HG02973 (cell line): ENCODE results near the gene ATP11A.
"Not testable (repeated sequence)": the region's sequence is repeated elsewhere in the genome, so short reads cannot be mapped to it uniquely, and the experiment has no call there.

Source experiments
- ATAC-seq: cut with Tn5 transposase; IDR thresholded peaks from one replicate; pipeline ENCODE4 v1.9.1; 2021; ENCODE audit warnings: moderate library complexity; ENCODE audit not compliant: unreplicated experiment

The ATP11A gene

DNA sequence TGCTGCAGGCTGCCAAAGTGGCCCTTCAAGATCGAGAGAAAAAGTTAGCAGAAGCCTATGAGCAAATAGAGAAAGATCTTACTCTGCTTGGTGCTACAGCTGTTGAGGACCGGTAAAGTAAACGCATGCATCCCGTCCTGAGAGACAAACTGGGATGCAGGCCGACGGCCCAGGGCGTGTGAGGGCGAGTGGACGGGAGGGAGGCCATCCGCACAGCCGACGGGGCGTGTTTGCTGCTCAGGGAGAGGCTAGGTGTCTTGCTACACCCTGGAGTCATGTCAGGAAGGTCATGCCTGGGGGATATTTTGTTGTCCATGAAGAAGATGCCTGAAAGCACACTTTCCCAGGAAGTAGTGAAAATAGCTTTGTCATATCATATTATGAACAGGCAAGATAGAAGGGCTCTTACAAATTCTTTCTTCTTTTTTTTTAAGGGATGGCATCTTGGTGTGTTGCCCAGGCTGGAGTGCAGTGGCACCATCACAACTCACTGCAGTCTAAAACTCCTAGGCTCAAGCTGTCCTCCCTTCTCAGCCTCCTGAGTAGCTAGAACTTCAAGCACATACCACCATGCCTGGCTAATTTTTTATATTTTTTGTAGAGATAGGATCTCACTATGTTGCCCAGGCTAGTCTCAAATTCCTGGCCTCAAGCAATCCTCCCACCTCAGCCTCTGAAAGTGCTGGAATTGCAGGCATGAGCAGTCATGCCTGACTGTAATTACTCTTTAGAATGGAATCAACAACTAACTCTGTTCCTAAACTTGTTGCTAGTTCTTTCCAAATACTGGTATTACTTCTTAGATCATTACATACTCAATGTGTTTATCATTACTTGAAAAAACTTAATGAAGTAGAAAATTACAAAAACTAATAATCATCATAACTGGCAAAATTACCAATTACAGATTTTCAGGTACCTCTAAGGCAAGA is 161.5 kb downstream of the ATP11A start:
- no peak for ATAC-seq

DNA sequence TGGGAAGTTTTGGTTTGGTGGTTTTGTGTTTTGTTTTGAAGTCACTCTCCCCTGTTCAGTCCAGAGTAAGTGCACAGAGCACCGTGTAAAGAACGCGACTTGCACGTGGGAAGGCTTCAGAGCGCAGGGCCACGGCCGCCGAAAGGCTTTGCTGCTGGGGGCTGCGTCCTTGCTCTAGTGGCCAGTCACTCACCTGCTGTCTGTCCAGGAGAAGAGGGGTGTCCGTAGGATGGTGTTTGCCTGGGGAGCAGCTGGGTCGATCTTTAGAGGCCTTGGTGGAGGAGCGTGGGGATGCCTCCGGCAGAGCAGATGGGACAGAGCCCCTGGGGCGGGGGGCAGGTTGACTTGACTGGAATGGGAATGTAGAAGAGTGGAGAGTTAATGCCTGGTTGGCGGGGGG is 162.6 kb downstream of the ATP11A start:
- no peak for ATAC-seq

DNA sequence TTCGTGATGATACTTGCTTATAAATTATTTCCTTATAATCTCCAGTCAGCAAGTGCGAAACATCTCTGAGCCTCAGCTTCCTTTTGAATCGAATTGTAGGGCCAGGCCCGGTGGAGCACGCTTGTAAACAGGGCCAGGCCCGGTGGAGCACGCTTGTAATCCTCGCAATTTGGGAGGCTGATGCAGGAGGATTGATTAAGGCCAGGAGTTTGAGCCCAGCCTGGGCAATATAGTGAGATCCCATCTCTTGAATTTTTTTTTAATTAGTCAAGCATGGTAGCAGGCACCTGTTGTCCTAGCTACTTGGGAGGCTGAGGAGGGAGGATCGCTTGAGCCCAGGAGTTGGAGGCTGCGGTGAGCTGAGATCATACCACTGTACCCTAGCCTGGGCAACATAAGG is 163.0 kb downstream of the ATP11A start:
- no peak for ATAC-seq

DNA sequence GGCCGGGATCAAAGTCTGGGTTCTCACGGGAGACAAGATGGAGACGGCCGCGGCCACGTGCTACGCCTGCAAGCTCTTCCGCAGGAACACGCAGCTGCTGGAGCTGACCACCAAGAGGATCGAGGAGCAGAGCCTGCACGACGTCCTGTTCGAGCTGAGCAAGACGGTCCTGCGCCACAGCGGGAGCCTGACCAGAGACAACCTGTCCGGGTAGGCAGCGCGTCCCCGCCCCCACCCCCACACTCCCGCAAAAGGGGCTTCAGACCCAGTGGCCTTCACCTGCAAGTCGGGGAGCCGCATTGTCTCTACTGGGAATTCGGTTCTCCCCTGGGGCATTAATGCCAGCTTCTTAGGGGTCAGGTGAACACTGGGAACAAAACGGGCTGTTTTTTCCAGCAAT is 164.5 kb downstream of the ATP11A start:
- no peak for ATAC-seq

DNA sequence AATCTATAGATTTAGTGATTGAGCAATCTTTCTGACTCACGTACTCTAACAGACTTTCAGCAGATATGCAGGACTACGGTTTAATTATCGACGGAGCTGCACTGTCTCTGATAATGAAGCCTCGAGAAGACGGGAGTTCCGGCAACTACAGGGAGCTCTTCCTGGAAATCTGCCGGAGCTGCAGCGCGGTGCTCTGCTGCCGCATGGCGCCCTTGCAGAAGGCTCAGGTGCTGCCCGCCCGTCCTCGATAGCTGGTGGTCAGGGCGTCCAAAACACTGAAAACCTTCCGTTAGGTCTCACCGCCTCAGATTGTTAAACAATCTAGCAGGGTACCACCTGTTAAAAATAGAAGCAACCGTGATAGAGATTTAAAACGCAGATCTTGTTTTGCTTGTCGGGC is 166.0 kb downstream of the ATP11A start:
- ATAC-seq, result no peak

DNA sequence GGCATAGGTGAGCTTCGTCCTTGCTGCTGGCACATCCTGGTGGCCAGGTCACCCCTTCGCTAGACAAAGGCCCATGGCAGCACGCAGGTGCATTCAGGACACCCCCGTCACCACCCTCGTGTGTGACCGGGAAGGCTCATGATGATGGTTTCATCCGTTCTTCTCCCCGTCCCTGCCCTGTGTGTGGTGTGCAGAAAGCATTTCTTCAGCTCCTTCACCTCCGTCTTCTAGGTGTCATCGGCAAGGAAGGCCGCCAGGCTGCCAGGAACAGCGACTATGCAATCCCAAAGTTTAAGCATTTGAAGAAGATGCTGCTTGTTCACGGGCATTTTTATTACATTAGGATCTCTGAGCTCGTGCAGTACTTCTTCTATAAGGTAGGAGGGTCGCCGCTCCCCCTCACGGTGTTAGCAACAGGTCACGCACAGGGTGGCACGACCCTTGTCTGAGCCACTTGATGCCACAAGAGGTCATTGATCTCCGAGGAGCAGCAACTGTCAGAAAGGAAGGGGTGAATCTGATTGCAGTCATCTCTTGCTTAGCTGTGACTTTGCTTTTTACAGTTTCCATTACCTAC is 168.2 kb downstream of the ATP11A start:
- no peak for ATAC-seq

DNA sequence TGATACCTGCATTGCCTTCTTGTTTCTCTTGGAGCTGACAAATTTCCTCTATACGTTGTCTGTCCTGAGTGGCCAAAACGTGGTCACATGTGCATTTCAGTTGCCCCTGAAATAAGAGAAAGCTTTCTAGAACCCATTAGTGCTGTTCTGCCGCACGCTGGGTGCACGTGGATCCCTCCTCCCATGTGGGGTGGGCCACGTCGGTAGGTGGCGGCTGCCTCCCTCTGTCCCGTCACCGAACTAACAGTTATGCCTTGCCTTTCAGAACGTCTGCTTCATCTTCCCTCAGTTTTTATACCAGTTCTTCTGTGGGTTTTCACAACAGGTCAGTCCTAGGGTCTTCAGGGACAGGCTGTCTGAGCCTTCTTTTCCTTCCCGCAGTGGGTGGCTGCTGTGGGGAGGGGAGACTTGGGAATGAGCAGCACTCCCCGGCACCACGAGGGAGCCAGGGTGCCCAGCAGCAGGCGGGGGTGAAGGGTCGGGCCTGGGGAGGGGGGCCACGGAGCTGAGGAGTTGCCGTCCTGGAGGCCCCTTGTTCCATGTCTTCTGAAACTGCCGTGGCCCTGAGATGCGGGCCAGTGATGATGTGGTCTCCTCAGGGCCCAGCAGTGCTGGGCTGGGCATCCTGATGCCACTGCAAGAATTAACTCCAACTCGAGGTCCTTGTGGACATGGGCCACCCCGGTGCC is 169.4 kb downstream of the ATP11A start:
- ATAC-seq, result no peak

DNA sequence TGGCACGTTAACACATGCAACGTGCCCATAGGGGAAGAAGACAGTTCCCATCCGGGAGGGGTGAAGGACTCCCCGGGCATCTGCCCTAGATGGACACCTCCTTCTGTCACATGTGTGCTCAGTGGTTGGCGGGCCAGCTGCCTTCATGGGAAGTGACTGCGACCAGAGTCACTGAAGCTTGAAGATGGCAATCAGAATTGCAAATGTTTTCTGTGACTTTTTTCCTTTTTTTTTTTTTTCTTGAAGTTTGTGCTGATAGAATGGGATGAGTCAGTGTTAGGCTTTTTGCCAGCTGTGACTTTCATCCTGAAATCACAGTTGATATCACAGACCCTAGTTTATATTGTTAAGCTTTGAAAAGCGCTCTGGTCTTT is 170.0 kb downstream of the ATP11A start:
- no peak for ATAC-seq

DNA sequence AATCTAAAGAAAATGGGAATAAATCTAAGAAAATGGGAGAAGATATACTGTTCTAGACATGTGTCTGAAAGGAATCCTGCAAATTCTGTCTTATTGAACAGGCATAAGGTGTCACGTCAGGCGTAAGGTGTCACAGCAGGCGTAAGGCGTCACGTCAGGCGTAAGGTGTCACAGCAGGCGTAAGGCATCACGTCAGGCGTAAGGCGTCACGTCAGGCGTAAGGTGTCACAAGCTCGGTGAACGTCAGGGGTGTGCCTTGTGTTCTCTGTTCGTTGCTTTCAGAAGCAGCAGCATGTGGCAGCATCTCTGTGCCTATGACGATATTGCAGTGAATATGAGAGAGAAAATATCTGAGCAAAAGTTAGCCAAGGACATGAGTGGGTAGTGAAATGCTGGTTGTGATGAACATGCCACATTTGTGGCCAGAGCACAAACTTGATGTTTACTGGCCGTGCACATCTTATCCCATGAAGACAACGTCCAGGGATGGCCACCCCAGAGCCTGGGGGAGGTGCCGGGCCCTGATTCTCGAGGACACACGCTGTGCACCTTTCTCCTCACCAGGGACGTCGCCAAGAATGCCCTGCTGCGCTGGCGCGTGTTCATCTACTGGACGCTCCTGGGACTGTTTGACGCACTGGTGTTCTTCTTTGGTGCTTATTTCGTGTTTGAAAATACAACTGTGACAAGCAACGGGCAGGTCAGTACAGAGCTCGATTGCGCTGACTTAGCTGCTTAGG is 172.2 kb downstream of the ATP11A start:
- no peak for ATAC-seq

DNA sequence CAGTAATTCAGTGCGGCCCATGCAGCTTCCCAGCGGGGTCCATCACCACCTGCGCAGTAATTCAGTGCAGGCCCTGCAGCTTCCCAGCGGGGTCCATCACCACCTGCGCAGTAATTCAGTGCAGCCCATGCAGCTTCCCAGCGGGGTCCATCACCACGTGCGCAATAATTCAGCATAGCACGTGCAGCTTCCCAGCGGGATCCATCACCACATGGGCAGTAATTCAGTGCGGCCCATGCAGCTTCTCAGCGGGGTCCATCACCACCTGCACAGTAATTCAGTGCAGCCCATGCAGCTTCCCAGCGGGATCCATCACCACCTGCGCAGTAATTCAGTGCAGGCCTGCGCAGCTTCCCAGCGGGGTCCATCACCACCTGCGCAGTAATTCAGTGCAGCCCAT is 173.5 kb downstream of the ATP11A start:
- ATAC-seq, result not testable (repeated sequence)

DNA sequence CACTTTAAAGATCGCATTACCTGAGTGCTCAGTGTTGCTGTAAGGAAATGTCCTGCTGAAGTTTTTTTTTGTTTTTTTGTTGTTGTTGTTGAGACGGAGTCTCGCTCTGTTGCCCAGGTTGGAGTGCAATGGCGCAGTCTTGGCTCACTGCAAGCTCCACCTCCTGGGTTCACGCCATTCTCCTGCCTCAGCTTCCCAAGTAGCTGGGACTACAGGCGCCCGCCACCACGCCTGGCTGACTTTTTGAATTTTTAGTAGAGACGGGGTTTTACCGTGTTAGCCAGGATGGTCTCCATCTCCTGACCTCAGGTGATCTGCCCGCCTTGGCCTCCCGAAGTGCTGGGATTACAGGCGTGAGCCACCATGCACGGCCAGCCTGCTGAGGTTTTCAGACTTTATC is 175.6 kb downstream of the ATP11A start:
- ATAC-seq, result not testable (repeated sequence)

DNA sequence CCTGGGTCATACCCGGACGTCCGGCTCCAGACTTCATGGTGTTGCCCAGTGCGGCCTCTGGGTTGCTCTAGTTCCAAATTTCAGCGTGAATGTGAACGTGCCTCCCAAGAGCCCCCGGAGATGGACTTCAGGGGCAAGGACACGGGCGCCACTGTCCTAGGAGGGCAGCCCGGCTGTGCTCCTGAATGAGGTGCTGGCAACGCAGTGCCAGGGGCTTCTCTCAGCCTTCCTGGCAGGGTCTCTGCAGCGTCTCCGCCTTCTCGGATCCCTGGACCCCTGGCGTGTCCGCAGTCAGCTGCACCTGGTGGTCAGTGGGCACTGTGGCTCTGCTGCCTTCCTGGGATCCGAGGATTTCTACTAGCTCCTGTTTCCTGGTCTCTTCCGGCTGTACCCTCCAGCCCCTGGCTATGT is 177.5 kb downstream of the ATP11A start:
- no peak for ATAC-seq

DNA sequence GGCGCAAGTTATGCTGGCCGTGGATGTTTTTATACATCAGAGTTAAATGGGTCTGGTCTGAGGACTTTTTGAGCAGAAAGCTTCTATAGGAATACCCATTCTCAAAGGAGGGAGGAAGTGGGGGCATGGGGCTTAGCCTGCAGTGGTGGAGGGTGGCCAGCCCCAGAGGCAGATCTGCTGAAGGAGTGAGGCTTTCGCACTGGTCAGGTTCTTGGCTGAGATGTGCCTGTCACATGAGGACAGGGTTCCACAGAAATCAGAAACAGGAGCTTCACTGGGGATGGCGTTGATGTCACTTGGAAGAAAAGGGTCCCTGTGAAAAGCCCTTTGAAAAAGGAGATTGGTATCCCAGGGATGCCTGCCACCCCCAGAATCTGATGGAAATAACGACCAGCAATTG is 178.5 kb downstream of the ATP11A start:
- no peak for ATAC-seq

DNA sequence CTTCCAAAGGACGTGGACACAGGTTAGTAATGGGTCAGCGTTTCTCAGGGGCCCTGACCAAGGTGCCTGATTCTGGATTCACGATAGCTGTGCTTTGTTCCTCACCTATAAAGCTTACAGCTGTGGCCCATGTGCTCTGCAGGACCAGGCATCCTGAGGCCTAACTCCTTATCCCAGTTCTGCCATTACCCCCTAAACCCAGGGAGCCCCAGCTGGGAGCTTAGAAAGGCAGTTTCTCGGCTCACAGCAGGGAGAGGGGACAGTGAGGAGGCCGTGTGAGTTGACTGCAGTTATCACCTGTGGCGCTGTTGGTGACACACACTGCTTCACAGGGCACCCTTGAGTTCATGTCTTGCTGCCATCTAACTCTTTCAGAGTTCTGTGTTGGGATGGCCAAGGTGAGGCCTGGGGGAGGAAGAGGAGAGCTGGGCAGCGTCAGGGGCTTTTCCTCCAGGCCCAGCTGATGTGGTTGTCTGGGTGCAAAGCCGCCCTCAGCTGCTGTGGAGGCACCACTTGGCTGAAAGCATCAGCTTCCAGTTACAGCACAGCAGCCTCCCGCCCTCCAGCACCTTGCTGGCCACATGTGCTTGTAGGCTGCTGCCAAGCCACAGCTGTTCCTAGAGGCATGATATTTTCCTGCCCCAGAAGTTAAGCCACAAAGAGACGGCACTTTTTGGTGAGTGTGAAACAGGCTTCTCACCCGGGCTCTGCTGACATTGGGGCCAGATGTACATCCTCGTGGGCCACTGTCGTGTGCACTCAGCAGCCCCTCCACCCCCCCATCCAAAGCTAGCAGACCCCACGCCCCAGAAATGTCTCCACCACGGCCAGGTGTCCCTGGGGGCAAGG is 179.6 kb downstream of the ATP11A start:
- no peak for ATAC-seq

DNA sequence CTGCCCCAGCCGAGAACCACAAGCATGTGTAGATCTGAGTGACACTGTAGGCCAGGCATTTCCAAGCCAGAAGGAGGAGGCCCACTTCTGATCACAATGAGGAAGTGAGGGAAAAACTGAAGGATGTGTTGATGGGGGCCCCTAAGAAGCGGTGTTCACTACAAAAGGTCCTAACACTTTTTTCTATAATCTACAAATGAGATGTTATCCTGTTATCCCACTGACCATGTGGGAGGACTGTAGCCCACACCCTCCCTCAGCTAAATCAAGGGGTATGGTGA is 180.2 kb downstream of the ATP11A start:
- no peak for ATAC-seq

DNA sequence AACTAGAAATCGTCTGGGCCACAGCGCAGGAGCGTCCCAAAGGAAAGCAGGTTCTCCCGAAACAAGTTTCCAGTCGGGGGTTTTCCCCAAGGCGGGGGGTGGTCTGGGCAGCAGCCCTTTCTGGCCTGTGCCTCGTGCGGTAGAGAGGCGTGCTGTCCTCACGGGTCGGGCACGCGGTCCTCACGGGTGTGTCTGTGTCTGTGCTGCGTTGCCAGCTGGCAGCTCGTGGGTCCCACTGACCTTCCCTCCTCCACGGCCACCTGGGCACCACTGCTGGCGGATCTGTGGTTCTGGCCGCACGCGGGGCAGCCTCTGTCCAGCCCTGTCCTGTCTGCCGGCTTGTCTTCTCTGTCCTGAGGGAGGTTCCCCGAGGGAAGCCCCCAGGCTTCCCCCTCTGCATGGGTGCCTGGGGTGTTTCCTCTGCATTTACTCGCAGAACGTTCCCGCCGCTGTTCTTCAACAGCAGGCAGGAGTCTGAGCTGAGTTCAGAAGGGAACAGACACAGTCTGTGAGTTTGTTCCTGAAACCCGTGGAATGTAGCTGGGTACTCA is 181.0 kb downstream of the ATP11A start:
- no peak for ATAC-seq

DNA sequence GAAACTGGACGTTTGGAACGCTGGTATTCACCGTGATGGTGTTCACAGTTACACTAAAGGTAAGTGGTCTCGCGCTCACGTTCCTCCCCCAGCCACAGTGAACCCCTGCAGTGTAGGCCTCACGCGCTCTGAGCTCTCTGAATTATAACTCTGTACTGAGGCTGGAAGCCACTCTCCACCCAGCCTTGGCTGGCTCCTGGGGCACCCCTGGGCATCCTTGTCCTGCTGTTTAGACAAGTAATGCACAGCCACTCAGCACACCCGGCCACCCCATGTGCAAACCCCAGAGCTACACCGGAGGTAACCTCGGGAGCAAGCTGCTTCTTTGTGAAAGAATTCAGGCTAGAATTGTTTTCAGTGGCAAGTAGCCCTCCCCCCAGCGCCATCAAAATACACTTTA is 181.9 kb downstream of the ATP11A start:
- no peak for ATAC-seq

DNA sequence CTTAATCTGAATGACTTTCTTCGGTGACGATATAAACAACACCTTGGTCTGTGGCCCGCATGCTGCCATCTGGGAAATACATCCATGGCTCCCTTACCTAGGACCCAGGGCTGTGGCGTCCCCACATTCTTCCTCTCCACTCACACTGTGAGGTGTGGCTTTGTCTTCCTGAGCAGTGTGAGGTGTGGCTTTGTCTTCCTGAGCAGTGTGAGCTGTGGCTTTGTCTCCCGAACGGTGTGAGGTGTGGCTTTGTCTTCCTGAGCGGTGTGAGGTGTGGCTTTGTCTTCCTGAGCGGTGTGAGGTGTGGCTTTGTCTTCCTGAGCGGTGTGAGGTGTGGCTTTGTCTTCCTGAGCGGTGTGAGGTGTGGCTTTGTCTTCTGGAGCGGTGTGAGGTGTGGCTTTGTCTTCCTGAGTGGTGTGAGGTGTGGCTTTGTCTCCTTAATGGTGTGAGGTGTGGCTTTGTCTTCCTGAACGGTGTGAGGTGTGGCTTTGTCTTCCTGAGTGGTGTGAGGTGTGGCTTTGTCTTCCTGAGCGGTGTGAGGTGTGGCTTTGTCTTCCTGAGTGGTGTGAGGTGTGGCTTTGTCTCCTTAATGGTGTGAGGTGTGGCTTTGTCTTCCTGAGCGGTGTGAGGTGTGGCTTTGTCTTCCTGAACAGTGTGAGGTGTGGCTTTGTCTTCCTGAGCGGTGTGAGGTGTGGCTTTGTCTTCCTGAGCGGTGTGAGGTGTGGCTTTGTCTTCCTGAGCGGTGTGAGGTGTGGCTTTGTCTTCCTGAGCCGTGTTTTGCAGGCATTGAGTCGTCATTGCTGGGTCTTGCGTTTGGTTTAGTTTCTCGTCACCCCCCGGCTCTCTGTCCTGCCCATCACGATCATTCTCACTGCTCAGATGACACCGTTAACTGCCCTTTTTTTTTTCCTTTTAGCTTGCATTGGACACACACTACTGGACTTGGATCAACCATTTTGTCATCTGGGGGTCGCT is 183.1 kb downstream of the ATP11A start:
- ATAC-seq, result not testable (repeated sequence)
